ENCODE measurements around the gene LSM12. TPM values are rescaled to one million over a fixed set of nuclear protein-coding genes. Genes with fewer than 3 reads are reported as not detected.
"Not testable (repeated sequence)": the region's sequence is repeated elsewhere in the genome, so short reads cannot be mapped to it uniquely, and the experiment has no call there.

LSM12 gene
- total RNA-seq, 2 experiments from 2014 or later, result 59.3 to 64.8 TPM

DNA sequence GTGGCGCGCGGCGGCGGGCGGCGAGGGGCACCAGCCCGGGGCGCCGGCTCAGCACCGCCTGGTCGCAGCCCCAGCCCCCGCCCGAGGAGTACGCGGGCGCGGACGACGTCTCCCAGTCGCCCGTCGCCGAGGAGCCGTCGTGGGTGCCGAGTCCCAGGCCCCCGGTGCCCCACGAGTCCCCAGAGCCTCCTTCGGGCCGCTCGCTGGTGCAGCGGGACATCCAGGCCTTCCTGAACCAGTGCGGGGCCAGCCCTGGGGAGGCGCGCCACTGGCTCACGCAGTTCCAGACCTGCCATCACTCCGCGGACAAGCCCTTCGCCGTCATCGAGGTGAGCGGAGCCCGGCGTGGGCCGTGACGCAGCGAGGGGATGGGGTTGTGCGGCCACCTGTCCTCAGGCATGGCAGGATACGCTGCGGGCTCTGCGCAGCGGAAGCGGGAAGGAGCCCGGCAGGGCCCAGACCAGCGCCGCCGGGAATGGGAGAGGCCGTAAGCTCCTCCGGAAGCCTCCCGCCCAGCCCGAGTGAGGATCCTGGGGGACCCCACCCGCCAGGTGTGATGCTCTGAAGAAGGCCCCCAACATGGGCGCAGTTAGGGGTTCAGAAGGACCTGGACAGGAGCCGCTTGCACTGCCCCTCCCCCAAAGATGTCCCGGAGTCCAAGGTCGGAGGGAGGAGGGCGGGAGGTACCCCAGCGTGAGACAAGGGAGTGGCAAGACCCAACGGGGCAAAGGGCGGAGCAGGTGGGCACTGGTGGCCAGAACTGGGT, 61.5 kb downstream of the LSM12 start:
- CTCF ChIA-PET, result interaction anchor here (0.6 to 0.9 kb wide), 2 partner anchors 69 to 483 kb away, joined by 3 read pairs; no protein-coding TSS in a partner anchor
- Mint-ChIP-seq H3K36me3 (ENCODE audit: low read depth) (peaks cover 8% of the 10 kb centered on the region), H3K4me3 (peak overlapping the region; percentile 7), H3K27me3 (peaks cover 48% of the 10 kb centered on the region), H3K4me1 (peaks cover 32% of the 10 kb centered on the region), H3K9me3 (no peaks in the 10 kb centered on the region), H3K27ac (no peak overlapping the region)
- DNase-seq, result no peak
- POLR2A ChIA-PET, result no interaction called here

DNA sequence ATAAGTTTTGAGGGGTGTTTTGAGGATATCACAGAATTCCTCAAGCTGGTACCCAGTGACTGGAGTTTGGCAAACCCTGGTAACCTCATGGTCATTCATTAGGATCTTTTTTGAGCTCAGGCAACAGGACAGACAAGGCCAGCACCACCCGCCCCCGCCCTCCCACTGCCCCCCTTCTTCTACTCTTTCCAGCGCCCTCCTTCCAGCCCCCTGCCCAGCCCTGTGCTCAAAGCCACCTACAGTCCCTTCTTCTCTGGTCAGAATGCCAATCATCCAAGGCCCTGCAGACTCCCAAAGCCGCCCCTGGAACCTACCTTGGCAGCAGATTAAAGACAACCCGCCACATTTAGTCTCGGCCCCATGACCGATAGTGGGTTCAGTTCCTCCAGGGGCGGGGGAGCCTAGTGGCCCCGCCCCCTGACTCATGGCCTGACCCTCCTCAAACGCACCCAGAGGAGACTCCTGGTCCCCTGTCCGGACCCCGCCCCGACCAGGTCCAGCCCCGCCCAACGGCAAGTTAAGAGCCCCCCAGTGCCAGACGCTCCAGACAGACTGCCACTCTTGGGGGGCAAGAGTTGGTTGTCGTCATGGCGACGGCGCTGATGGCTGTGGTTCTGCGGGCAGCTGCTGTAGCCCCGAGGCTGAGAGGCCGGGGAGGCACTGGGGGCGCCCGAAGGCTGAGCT, 62.3 kb downstream of the LSM12 start, which contains the start of gene NAGS:
NAGS (plus strand) TSS at position 546 of the 684 bp plus-strand sequence; CDS start at position 588, 42 bp downstream.
- POLR2A ChIA-PET, result no interaction called here
- Mint-ChIP-seq H3K27ac (no peak within 1 kb of the TSS), H3K4me3 (peak within 1 kb of the TSS; percentile 7), H3K9me3 (no peaks in the 10 kb centered on the region), H3K4me1 (peaks cover 32% of the 10 kb centered on the region), H3K27me3 (peaks cover 51% of the 10 kb centered on the region), H3K36me3 (ENCODE audit: low read depth) (peaks cover 5% of the 10 kb centered on the region)
- CTCF ChIA-PET, result interaction anchor here (0.5 to 0.9 kb wide), 5 partner anchors 10 to 482 kb away, joined by 3 to 4 read pairs (median 3); no protein-coding TSS in a partner anchor
- no peak for DNase-seq

DNA sequence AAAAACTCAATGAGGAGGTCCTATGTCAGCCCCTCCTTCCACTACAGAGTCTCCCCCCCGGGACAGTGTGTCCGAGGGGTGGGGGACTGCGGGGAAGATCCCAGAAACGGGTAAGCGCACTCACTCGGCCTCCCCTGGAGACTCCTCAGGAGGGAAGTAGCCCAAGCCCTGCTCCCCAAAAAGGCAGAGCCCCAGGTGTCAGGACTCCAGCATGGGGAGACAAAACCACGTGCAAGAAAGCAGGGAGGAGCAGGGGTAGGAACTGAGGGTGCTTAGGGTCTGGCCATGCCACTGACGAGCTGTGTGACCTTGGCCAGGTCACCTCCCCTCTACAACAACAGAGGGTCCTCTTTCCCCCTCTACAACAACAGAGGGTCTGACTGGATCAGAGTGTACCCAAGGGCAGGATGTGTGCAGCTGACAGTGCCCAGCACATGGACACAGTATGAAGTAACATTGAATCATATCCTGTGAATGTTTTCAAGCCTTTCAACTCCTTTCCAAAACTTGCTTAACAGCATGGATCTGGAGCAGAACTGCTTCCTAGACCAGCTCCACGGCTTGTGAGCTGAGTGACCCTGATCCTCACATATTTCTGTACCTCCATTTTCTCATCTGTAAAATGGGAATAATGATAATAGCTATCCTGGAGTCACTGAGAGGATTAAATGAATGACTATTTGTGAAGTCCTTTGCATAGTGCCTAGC, 64.2 kb downstream of the LSM12 start:
- Mint-ChIP-seq H3K27me3 (peaks cover 52% of the 10 kb centered on the region), H3K4me3 (no peak overlapping the region), H3K9me3 (no peaks in the 10 kb centered on the region), H3K27ac (no peak overlapping the region), H3K36me3 (ENCODE audit: low read depth) (peaks cover 5% of the 10 kb centered on the region), H3K4me1 (peaks cover 18% of the 10 kb centered on the region)
- POLR2A ChIA-PET, result interaction anchor here (0.7 kb wide), 1 partner anchor 51 kb away, joined by 3 read pairs; no protein-coding TSS in a partner anchor
- no peak for DNase-seq
- CTCF ChIA-PET, result interaction anchor here (0.9 kb wide), 1 partner anchor 9 kb away, joined by 3 read pairs; no protein-coding TSS in a partner anchor

DNA sequence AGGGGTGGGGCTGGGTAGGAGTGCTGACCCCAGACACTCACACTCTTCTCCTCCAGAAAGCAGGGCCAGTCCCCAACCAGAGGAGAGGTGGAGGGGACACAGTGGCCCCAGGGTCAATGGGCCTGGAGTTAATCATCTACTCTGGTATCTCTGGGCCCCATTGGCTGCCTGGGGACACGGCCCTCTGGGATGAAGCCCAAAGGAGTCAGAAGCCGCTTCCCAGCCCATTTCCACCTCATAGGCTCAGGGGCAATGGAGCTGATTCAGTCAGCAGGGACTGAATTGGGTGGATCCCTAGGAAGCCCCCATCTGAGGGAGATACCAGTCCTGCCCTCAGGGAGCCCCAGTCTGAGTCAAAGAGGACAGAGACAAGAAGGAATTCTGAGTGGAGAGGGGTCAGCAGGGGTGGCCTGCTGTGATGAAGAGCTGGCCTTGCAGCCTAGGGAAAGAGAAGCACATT, 65.0 kb downstream of the LSM12 start:
- Mint-ChIP-seq H3K27ac (no peak overlapping the region), H3K4me1 (peaks cover 10% of the 10 kb centered on the region), H3K27me3 (peaks cover 47% of the 10 kb centered on the region), H3K9me3 (no peaks in the 10 kb centered on the region), H3K36me3 (ENCODE audit: low read depth) (peaks cover 3% of the 10 kb centered on the region), H3K4me3 (no peak overlapping the region)
- POLR2A ChIA-PET, result no interaction called here
- CTCF ChIA-PET, result no interaction called here
- no peak for DNase-seq

DNA sequence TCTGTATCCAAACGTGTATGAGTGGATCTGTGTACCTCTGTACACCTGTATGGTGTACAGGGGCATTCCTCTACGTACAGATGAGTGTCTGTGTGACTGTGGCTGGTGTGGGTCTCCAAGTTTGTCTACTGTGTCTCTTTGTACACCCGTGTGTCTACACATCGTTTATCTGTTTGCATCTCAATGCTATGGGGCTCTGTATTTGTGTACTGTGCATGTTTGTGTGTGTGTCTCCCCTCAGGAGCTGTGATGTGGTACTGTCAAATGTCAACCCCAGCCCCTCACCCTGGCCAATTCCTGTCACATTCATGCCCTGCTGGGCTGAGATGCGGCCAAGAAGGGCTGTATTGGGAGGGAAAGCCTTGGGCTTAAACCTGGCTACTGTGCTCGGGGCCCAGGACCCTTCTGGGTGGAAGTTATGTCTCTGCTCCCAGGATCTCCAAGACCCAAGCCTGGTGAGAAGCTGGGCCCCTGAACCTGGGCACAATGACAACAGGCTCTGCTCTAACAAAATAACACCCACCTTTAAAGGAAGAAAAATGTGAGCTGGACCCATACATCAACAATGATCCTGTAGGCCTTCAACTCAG, 65.5 kb downstream of the LSM12 start:
- no peak overlapping the region for H3K27ac Mint-ChIP-seq
- peaks cover 44% of the 10 kb centered on the region for H3K27me3 Mint-ChIP-seq
- H3K9me3 Mint-ChIP-seq, result no peaks in the 10 kb centered on the region
- H3K4me3 Mint-ChIP-seq, result no peak overlapping the region
- ChIA-PET POLR2A (no interaction called here), CTCF (interaction anchor here (0.9 kb wide), 1 partner anchor 77 kb away, joined by 5 read pairs; no protein-coding TSS in a partner anchor)
- H3K4me1 Mint-ChIP-seq, result peaks cover 5% of the 10 kb centered on the region
- DNase-seq, result no peak
- H3K36me3 Mint-ChIP-seq (ENCODE audit: low read depth), result peaks cover under 1% of the 10 kb centered on the region

DNA sequence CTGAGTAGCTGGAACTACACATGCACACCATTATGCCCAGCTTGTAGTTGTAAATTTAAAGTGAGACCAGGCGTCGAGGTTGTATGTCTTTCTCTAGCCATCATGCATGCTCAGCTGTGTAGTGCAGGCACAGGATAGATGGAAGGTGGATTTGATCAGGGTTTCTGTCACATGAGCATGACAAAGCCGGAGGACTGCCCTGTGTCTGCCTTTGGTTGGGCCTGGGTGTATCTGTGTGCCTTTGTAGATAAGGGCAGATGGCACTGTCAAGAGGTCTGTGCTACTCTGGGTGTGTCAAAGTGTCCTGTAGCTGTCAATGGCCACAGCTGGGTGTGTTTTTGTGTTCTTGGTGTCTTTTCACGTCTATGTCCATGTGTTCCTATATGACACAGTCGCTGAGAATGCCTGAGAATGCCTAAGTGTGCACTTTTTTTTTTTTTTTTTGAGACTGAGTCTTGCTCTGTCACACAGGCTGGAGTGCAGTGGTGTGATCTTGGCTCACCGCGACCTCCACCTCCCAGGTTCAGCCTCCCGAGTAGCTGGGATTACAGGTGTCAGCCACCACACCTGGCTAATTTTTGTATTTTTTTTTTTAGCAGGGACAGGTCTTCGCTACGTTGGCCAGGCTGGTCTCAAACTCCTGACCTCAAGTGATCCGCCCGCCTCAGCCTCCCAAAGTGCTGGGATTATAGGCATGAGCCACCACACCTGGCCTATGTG, 66.2 kb downstream of the LSM12 start:
- no peak overlapping the region for H3K4me3 Mint-ChIP-seq
- H3K27me3 Mint-ChIP-seq, result peaks cover 41% of the 10 kb centered on the region
- ChIA-PET POLR2A (no interaction called here), CTCF (interaction anchor here (0.6 to 1.3 kb wide), 3 partner anchors 56 to 562 kb away, joined by 3 to 5 read pairs (median 5); no protein-coding TSS in a partner anchor)
- DNase-seq, result no peak
- peaks cover 4% of the 10 kb centered on the region for H3K4me1 Mint-ChIP-seq
- H3K27ac Mint-ChIP-seq, result no peak overlapping the region
- H3K36me3 Mint-ChIP-seq (ENCODE audit: low read depth), result no peaks in the 10 kb centered on the region
- no peaks in the 10 kb centered on the region for H3K9me3 Mint-ChIP-seq

GRCh38 chr17:43999024-43999423, 67.4 kb downstream of the LSM12 start:
- no peaks in the 10 kb centered on the region for H3K4me1 Mint-ChIP-seq
- no peaks in the 10 kb centered on the region for H3K9me3 Mint-ChIP-seq
- H3K27ac Mint-ChIP-seq, result no peak overlapping the region
- ChIA-PET POLR2A (no interaction called here), CTCF (interaction anchor here (0.6 to 5.9 kb wide), 5 partner anchors 9 to 55 kb away, joined by 3 to 33 read pairs (median 3); no protein-coding TSS in a partner anchor)
- DNase-seq, result no peak
- H3K27me3 Mint-ChIP-seq, result peaks cover 40% of the 10 kb centered on the region
- no peak overlapping the region for H3K4me3 Mint-ChIP-seq
- no peaks in the 10 kb centered on the region for H3K36me3 Mint-ChIP-seq (ENCODE audit: low read depth)

GRCh38 chr17:43998552-43998951, 67.9 kb downstream of the LSM12 start:
- H3K4me1 Mint-ChIP-seq, result no peaks in the 10 kb centered on the region
- no peaks in the 10 kb centered on the region for H3K9me3 Mint-ChIP-seq
- ChIA-PET POLR2A (no interaction called here), CTCF (interaction anchor here (0.6 to 5.9 kb wide), 5 partner anchors 10 to 332 kb away, joined by 3 to 33 read pairs (median 3); no protein-coding TSS in a partner anchor)
- peaks cover 39% of the 10 kb centered on the region for H3K27me3 Mint-ChIP-seq
- DNase-seq, result no peak
- H3K4me3 Mint-ChIP-seq, result no peak overlapping the region
- H3K27ac Mint-ChIP-seq, result no peak overlapping the region
- H3K36me3 Mint-ChIP-seq (ENCODE audit: low read depth), result no peaks in the 10 kb centered on the region

GRCh38 chr17:43997180-43997579, 69.3 kb downstream of the LSM12 start:
- H3K36me3 Mint-ChIP-seq (ENCODE audit: low read depth); DNase-seq; H3K4me3 Mint-ChIP-seq; H3K4me1 Mint-ChIP-seq; POLR2A ChIA-PET; H3K9me3 Mint-ChIP-seq; H3K27ac Mint-ChIP-seq: not testable (repeated sequence)
- H3K27me3 Mint-ChIP-seq, result peaks cover 34% of the 10 kb centered on the region
- CTCF ChIA-PET, result interaction anchor here (1.3 to 5.9 kb wide), 3 partner anchors 10 to 53 kb away, joined by 3 to 33 read pairs (median 6); no protein-coding TSS in a partner anchor

DNA sequence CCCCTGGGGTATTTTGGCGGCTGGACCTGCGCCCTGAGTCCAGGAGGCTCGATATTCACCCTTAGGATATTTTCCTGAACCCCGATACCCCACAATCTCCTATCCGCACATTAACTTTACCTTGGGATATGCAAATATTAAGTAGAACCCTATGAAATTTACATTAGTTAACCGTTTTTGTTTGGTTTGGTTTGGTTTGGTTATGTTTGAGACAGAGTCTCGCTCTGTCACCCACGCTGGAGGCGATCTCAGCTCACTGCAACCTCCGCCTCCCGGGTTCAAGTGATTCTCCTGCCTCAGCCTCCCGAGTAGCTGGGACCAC, 71.4 kb downstream of the LSM12 start:
- no peaks in the 10 kb centered on the region for H3K9me3 Mint-ChIP-seq

GRCh38 chr17:43994272-43995149, 72.0 kb downstream of the LSM12 start:
- peaks cover 20% of the 10 kb centered on the region for H3K27me3 Mint-ChIP-seq
- H3K9me3 Mint-ChIP-seq, result no peaks in the 10 kb centered on the region
- no peak overlapping the region for H3K4me3 Mint-ChIP-seq
- no peak overlapping the region for H3K27ac Mint-ChIP-seq
- DNase-seq, result peak; percentile 66
- H3K36me3 Mint-ChIP-seq (ENCODE audit: low read depth), result no peaks in the 10 kb centered on the region
- no peaks in the 10 kb centered on the region for H3K4me1 Mint-ChIP-seq
- ChIA-PET POLR2A (no interaction called here), CTCF (interaction anchor here (0.6 to 5.9 kb wide), 7 partner anchors 8 to 114 kb away, joined by 3 to 33 read pairs (median 3); no protein-coding TSS in a partner anchor)

More for the DNA sequence above, 71.4 kb downstream of the LSM12 start:
- DNase-seq, result no peak
- Mint-ChIP-seq H3K27ac (no peak overlapping the region), H3K36me3 (ENCODE audit: low read depth) (no peaks in the 10 kb centered on the region), H3K4me3 (no peak overlapping the region), H3K4me1 (no peaks in the 10 kb centered on the region), H3K27me3 (peaks cover 24% of the 10 kb centered on the region)
- ChIA-PET POLR2A (no interaction called here), CTCF (interaction anchor here (0.7 to 5.9 kb wide), 4 partner anchors 7 to 113 kb away, joined by 3 to 33 read pairs (median 4); no protein-coding TSS in a partner anchor)
